NCI-H128 (cell line): ENCODE data around the gene CDC42BPB.

Source experiments
- DNase-seq: peaks from one replicate; lab custom pipeline; 2025; ENCODE audit not compliant: unreplicated experiment; lab: John Stamatoyannopoulos, UW

Gene CDC42BPB

DNA sequence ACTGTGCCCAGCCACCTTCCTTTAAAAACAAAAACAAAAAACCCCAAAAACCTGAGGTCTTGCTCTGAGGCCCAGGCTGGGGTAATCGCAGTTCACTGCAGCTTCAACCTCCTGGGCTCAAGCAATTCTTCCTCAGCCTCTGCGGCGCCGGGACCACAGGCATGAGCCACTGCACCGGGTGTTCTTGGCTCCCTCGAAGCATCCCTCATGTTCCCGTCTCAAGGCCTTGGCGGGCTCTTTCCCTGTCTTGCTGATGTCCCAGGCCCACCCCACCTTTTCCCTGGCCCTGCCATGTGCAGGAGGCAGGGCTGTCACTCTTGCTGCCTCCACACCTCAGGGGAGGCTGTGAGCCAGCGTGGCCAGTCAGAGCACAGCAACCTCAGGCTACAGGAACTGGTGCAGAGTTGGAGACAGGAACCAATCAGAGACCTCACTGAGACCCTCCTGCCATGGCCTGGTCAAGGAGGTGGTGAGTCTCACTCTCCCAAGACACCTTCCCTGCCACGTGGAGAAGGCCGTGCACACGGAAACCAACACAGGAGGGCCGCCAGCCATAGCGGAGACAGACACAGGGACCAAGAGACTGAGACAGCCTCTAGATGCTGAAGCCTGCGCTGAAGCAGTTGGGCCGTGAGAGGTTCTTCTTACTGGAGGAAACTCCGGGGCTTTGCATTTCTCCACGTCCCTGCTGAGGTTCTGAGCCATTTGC is 140.8 kb downstream of the CDC42BPB start:
- DNase-seq, result no peak

DNA sequence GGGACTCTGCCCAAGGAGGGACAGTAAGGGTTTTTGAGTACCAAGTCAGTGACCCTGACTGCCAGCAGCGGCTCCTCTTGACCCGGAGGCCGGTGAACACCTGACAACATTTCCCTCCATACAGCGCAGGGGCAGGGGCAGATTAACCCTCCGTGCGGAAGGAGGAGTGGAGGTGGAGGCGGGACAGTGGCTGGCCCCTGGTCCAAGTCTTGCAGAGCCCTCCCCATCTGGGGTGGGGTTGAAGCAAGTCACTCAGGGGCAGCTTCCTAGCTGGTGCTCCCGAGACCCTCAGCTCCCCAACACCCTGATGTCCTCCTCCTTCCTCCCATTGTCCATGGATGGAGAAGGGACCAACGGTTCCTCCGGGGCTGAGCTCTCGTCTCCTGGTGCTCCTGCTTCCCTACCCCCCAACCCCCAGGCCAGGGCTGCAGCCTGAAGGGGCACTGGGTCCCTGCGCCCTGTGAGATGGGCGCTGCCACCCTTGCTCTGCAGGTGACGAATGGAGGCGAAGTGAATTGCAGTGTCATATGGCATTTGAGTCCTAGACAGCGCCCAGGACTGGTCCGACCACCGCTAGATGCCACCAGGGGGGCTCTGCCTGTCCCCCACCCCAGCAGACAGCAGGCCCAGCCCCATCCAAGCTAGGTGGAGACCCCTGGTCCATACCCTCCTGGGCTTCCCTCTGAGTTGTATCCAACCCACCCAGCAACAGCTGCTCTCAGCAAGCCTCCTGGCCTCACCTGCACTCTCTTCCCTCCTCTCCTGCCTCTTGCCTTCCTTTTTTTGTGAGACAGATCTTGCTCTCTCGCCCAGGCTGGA is 141.8 kb downstream of the CDC42BPB start:
- DNase-seq, result no peak

DNA sequence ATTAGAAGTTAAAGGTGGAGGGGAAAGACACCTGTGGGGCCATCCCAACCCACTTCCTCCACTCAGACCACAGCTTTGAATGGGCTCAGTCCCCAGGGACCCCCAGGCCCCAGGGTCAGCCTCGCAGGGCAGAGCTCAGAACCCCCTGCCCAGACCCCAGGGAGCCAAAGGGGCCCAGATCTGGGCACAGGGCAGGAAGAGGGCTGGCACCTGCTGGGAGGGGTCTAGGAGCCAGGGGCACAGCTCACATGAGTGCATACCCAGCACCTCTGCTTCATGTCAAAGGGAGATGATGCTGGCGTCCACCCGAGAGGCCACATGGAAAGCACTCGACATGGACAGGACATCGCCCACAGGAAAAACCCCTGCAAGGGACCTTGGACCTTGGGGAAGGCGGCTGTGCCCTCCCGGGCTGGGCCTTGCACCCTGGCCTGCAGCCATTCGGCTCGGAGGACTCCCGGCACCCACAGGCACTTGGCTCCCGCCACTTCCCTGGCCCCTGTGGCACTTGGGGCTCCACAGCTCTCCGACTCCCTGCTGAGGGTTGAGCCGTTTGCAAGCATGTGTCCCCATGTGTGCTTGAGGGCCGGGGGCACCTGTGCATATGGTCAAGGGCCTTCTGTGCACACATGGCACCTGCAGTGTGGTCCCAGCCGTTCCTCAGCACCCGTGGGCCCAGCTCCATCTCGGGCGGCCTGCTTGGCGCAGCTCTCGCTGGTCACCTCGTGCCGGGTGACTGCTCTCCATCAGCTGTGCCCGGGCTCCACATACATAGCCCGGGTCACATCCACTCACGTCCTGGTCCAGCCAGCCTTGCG is 142.7 kb downstream of the CDC42BPB start:
- DNase-seq, result no peak

DNA sequence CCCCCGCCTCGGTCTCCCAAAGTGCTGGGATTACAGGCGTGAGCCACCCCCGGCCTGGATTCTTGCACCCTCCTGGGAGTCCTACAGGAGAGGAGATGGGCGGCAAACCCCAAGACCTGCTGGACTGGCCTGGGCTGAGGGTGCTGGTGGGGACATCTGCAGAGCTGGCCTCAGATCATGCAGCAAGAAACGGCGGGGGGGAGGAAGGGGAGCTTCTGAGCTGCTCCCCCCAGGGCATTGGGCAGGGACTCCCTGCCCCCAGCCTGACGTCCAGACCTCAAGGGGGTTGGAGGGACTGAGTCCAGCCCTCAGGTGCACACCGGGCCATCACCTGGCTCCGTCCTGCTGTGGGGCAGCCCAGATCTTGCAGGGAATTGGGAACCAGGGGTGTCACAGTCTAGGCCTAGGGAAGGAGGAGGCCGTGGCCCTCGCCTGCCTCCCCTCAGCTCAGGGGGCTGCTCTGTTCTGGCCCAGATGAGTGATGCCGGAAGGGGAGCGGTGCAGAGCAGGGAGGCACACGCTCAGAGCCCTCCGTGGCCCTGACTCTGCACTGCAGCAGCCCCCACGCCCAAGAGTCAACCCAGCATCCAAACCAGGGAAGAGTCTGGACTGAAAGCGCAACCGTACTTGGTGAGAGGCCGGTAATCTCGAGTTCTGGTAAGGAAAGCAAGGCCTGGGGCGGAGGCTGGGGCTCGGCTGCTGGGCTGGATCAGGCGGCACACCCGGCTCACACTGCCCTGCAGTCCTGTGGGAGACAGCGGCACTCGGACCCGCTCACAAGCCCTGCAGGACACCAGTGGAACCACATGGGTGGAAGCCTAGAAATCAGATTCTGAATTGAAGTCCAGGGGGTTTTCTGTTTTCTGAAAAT is 143.8 kb downstream of the CDC42BPB start:
- DNase-seq, result no peak

DNA sequence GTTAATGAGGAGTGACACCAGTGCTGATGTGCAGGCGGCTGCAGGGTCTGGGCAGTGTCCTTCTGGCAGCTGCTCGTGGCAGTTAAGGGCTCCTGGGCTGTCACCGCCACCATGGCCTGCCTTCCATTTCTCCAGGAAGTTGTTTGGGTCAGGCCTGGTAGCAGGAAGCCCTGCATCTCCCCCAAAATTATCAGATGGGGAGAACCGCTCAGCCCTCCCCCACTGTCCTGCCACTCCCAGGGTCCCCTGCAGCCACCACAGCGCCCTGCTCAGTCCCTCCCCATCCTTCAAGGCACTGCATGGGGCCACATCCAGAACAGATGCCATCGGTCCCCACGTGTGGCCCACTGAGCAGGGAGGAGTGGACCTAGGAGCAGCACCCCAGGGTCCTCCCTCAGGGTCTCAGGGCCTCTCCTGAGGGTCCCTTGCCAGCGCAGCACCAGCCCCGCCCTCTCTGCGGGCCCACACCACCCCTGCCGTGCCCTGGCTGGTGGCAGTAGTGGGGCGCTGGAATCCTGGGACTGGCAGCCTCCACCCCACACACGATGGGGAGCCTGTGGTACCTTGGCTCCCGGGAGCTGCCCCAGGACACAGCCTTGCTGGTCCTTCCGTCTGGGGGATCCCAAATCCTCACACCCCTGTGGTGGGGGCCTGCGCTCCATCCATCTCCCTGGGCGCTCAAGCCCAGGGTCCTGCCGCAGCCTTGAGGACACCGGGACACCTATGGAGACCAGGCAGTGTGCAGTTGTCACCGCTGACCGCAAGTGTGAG is 145.2 kb downstream of the CDC42BPB start:
- DNase-seq, result no peak

DNA sequence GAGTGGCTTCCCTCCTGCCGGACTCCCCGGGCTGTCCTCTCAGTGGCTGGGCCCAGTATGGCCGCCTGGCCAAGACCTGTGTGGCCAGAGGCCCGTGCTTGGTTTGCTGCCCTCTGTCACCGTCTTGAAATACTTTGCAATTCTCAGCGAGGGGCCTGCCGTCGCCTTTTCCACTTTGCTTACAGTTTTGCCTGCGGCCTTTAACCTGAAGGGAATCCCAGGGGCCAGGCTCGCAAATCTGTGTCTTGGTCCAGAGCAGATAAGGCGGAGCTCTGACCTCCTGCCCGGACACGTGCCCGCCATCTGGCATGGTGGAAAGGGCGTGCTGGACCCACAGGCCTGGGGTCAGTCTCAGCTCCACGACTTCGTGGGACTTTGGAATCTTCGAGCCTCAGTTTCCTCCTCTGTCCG is 145.8 kb downstream of the CDC42BPB start:
- DNase-seq, result no peak

DNA sequence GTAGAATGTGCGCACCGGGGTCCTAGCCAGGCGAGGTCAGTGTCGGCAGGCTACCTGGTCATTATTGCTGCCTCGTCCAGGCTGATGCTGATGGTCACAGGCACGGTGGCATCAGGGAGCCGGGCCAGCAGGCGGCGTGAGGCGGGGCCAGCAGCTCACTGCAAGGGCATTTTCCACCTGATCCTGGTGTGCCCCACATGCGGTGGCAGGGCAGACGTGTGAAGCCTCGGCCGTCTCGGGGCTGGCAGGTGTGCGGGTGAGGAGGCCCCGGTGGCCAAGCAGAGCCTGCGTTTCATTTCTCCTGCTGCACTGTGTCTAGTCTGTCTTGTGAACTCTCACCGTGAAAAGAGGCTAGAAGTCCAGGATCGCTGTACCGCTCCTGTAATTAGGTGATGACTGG is 146.9 kb downstream of the CDC42BPB start:
- DNase-seq, result no peak

DNA sequence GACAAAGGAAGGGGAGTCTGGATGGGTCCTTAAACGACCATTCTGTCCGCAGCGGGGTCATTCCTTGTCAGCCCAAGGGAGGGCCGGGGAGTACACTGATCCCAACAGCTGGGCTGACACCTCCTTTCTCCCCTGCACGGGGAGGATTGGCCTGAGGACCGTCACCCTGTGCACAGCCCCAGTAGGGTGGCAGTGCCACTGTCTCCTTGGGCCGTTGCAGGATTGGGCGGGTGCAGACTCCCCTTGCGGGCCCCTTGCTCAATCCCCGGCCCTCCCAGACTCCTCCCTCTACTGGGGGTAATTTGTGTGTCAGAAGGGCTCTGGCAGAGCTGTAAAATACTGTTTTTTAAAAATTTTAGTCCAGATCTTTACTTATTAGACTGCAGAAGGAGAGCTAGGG is 147.4 kb downstream of the CDC42BPB start:
- no peak for DNase-seq

DNA sequence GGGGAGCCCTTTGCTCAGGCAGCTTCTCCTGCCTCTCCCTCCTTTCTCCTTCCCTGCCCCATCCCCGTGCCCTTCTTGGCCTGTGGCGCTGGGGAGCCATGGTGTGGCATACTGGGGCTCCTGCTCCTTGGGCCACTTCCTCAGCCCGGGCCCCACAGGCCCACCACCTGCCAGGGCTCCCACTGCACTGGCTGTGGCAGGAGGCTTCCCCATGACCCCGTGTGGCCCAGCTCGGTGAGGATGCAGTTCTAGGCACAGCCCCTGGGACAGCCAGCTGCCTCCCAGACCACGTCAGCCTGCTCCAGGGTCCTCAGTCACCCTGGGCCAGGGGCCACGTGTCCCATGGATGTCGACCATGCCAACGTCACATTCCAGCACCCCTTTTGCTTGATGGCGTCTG is 147.9 kb downstream of the CDC42BPB start:
- no peak for DNase-seq

DNA sequence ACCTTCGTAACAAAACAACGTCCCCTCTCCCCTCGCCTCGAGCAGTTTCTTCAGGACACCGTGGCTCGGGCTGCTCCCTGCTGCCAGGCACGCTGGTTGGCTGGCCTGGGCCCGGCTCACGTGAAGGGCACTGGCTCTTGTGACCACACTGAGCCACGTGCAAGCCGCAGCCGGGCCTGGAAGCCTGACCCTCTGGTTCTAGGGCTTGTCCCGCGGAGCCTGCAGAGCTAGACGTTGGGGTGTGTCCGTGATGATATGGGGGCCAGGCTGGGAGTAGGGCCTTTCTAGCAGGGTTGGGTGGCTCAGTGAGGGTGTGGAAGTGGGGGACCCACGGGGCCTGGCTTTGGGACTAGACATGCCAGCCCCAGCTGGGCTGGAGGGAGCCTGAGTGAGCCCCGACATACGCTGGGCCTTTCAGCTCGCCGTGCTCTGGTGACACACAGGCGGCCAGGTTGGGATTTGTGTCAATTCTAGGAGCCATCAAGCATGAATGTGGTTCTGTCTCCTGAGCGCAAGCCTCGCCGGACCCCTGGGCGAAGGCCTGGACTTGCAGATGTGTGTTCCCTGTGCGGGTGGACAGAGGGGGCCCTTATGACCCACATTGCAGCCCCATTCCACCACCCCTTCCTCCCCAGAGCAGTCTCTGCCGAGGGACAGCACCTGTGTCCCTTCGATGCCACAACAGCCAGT is 148.4 kb downstream of the CDC42BPB start:
- DNase-seq, result no peak

DNA sequence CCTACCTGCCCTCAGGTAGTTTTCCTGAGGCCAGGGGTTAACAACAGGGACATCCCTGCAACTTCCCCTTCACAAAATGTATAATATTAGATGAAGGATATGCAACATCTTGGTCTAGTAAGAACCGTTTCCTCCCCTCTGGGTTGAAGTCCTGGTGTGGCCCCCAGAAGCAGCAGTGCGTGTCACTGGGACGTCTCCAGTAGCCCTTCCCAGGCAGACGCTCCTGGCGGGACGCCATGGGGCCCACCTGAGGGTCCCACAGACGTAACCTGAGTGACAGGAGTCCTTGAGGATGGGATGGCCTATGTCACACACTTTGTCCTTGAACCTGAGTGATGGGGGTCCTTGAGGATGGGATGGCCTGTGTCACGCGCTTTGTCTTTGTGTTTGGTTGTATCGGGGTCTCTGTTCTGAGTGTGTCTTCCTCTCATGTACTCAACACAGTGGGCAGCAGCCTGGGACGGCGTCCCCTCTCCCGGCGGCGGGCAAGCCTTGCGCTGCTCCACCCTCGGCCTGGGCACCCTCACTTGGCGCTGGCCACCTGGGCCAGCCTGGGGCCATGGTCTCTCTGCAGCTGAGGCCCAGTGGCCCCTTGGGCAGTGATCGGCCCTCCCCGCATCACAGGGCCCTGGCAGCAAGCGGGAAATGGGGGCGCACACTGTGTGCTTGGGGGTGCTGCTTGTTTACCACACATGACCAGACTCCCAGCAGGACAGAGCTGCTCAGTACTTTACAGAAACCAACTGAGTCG is 149.2 kb downstream of the CDC42BPB start:
- no peak for DNase-seq

DNA sequence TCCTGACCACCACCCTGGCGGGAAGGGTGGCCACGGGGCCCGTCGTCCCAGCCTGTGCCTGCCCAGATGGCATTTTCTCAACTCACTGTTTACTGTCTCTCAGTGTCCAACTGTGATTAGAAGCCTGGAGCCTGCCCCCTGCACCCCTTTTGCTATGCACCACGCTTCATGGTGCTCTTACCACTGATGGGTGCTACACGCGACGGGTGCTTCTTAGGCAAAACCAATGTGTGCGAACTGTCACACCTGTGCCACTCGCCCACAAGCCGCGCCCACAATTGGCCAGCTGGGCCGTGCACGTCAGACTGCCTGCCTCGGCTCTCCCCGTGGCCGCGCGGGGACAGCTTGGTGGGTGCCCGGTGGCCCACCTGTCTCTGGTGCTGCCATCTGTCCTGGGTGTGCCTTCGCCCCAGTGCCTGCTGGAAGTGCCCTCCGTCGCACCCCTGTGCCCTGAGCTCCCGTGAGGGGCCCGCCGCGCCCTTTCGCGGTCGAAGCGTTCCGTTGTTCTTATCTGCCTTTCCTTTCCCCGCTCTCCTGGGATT is 150.0 kb downstream of the CDC42BPB start:
- no peak for DNase-seq

DNA sequence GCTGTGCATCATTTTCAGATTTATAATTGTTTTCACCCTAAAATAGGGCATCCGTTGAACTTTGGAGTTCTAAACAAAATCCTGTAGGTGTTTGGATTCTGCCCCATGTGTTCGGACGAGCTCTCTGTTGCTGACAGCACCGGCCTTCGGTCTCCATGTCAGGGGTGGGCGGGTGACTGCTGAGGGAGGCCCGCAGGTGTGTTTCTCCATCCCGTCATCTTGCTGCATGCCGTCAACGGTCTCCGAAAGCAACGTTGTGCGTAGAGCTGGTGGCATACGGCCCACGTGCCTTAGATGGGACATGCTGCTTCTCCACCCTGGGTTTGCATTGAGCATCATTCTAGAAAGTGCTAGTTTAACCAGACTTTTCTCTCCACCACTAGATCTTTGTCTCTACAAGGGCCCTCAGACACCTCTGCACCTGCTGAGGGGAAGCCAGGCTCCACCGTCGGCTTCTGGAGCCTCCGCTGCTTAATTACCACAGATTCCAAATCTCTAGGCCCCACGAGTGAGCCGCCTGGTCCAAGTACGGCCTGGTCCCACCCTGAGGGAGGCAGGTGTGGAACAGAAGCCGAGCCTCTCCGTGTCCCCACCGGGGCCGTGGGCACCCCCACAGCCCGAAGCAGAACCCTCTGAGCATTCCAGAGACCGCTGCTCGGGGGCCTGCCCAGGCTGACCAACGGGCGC is 150.6 kb downstream of the CDC42BPB start:
- DNase-seq, result no peak

DNA sequence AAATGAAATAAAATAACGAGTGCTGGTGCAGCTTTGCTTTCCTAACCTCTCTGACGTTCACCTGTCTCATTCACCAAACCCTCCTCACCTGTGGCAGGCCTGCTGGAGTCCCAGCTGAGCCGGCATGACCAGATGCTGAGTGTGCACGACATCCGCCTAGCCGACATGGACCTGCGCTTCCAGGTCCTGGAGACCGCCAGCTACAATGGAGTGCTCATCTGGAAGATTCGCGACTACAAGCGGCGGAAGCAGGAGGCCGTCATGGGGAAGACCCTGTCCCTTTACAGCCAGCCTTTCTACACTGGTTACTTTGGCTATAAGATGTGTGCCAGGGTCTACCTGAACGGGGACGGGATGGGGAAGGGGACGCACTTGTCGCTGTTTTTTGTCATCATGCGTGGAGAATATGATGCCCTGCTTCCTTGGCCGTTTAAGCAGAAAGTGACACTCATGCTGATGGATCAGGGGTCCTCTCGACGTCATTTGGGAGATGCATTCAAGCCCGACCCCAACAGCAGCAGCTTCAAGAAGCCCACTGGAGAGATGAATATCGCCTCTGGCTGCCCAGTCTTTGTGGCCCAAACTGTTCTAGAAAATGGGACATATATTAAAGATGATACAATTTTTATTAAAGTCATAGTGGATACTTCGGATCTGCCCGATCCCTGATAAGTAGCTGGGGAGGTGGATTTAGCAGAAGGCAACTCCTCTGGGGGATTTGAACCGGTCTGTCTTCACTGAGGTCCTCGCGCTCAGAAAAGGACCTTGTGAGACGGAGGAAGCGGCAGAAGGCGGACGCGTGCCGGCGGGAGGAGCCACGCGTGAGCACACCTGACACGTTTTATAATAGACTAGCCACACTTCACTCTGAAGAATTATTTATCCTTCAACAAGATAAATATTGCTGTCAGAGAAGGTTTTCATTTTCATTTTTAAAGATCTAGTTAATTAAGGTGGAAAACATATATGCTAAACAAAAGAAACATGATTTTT is 151.9 kb downstream of the CDC42BPB start:
- no peak for DNase-seq

DNA sequence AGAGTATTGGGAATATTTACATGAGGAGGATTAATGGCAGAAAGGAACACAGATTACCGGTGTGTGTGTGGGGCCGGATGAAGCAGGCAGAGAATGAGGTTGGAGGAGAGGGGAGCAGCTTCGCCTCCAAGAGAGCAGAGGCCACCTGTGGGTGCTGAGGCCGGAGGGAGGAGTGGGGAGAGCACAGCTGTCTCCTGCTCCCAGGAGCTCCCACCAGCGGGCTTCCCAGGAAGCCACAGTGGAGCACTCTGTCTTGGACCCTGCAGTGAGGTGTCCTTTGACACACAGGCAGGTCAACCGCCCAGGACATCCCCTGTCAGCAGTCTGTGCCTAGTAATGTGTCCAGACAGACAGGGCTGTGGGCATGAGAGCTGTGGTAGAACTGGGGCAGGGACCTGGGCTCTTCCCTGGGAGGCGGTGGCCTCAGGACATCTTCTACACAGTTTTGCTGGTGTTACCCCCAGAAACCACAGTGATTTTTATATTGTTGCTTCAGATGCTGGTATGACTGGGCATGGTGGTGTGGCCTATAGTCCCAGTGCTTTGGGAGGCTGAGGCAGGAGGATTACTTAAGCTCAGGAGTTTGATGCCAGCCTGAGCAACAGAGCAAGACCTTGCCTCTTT is 153.3 kb downstream of the CDC42BPB start:
- DNase-seq, result no peak

DNA sequence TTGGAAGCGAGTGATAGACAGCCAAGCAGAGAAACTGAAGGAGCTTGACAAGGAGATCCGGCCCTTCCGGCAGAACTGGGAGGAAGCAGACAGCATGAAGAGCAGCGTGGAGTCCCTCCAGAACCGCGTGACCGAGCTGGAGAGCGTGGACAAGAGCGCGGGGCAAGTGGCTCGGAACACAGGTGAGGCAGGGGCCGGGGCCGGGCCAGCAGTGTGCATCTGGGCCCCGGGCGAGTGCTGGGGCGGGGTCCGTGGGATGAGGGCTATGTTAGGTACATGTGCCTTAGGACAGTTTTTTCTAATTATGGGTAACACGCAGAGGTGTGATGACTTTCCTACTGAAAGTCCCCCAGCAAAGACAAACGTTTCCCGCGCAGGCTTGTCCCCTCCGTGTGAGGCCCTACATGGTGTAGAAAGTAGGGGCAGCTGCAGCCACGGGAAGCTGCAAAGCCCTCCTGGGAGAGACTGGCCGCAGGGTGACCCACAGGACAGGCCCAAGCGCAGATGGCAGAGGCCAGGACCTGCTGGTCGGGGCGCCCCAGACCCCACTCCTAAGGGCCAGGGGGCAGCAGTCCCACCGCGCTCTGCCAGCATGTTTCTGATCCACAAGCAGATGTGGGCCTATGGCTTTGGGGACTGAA is 154.0 kb downstream of the CDC42BPB start:
- no peak for DNase-seq
